Measurements from ENCODE around the gene RBM20. TPM values are rescaled to one million over a fixed set of nuclear protein-coding genes. Genes with fewer than 3 reads are reported as not detected.

Gene RBM20
- total RNA-seq, 1 experiment from 2014 or later, result 0.17 TPM

DNA sequence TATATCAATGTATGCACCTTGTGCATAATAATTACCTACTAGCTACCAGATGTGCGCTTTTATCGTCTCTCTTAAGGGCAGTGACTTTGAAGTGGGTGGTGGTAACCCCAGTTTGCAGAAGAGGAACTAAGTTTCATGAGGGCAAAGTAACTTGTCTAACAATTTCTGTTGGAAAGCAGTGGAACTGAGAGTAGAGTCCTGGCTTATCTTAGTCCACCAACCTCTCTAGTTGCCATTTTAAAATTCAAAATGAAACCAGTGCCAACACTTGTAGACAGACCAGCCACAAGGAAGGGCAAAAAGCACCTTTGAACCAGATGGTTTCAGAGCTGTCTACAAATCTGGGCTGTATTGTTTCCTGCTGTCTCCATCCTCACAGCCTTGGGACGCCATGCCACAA is 32.0 kb upstream of the RBM20 start:
- Histone ChIP-seq H3K18ac (ENCODE audit: insufficient read length, low read depth, low read length) (no peak overlapping the region), H4K5ac (ENCODE audit: insufficient read length, low read depth, low read length) (no peak overlapping the region), H2BK15ac (ENCODE audit: low read depth, low read length) (no peak overlapping the region), H3K4ac (ENCODE audit: low read depth, low read length) (no peak overlapping the region), H3K14ac (ENCODE audit: insufficient read depth, low read length) (no peak overlapping the region), H3K9ac (ENCODE audit: extremely low read depth, insufficient read length, low read length) (no peak overlapping the region), H2BK120ac (ENCODE audit: low read depth, low read length, poor library complexity, severe bottlenecking) (no peak overlapping the region), H4K20me1 (ENCODE audit: control insufficient read depth, insufficient read depth, insufficient read length) (no peaks in the 10 kb centered on the region), H2AK5ac (ENCODE audit: insufficient read length, low read length) (no peak overlapping the region), H2BK5ac (ENCODE audit: insufficient read length, low read length) (no peak overlapping the region), H3K79me1 (ENCODE audit: insufficient read depth, low read depth, low read length, poor library complexity, severe bottlenecking) (no peaks in the 10 kb centered on the region), H3T11ph (ENCODE audit: low read length) (no peak overlapping the region), H3K4me2 (ENCODE audit: insufficient read depth, insufficient read length, low read length) (no peak overlapping the region), H4K8ac (replicated peaks; ENCODE audit: insufficient read length, low read depth, low read length) (no peak overlapping the region), H3K23ac (ENCODE audit: insufficient read length, low read depth, low read length) (no peak overlapping the region), H3K79me2 (ENCODE audit: insufficient read depth, low read length) (no peaks in the 10 kb centered on the region), H3K9me3 (ENCODE audit: control insufficient read depth, low read depth, low read length) (no peaks in the 10 kb centered on the region), H4K91ac (ENCODE audit: insufficient read length, low read depth, low read length) (no peak overlapping the region), H3K4me1 (ENCODE audit: insufficient read depth, low read length) (peaks cover 4% of the 10 kb centered on the region; the same call in 1 of the 2 replicates), H3K56ac (ENCODE audit: insufficient read length, low read depth, low read length) (no peak overlapping the region), H2BK20ac (ENCODE audit: low read depth, low read length, poor library complexity, severe bottlenecking) (no peak overlapping the region), H2BK12ac (ENCODE audit: insufficient read length, low read depth, low read length) (no peak overlapping the region), H2AFZ (ENCODE audit: low read length) (no peak overlapping the region), H3K27ac (ENCODE audit: insufficient read length, low read depth, low read length) (no peak overlapping the region), H3K27me3 (ENCODE audit: insufficient read depth, low read length) (no peaks in the 10 kb centered on the region), H3K23me2 (ENCODE audit: insufficient read length, low read depth, low read length, poor library complexity, severe bottlenecking) (no peaks in the 10 kb centered on the region)
- H3K9me3 Mint-ChIP-seq, result no peaks in the 10 kb centered on the region
- no peaks in the 10 kb centered on the region for H3K36me3 Mint-ChIP-seq (ENCODE audit: insufficient read depth in 1 of 3, low read depth in 3 of 3)
- TF ChIP-seq, protein P1, sequence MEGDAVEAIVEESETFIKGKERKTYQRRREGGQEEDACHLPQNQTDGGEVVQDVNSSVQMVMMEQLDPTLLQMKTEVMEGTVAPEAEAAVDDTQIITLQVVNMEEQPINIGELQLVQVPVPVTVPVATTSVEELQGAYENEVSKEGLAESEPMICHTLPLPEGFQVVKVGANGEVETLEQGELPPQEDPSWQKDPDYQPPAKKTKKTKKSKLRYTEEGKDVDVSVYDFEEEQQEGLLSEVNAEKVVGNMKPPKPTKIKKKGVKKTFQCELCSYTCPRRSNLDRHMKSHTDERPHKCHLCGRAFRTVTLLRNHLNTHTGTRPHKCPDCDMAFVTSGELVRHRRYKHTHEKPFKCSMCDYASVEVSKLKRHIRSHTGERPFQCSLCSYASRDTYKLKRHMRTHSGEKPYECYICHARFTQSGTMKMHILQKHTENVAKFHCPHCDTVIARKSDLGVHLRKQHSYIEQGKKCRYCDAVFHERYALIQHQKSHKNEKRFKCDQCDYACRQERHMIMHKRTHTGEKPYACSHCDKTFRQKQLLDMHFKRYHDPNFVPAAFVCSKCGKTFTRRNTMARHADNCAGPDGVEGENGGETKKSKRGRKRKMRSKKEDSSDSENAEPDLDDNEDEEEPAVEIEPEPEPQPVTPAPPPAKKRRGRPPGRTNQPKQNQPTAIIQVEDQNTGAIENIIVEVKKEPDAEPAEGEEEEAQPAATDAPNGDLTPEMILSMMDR (conservative IDR thresholded peaks at IDR 0.05), result no peak
- WGBS (ENCODE audit: extremely low coverage, insufficient read length, low lambda C conversion rate), result no CpG with 5 or more reads among the region's 3 CpGs
- no peak for DNase-seq
- H3K27ac Mint-ChIP-seq, result no peak overlapping the region
- H3K27me3 Mint-ChIP-seq (ENCODE audit: low read depth), result no peaks in the 10 kb centered on the region; the same call in 1 of the 2 replicates
- no peak overlapping the region for H3K4me3 Mint-ChIP-seq
- H3K4me1 Mint-ChIP-seq, result peaks cover 20 to 26% of the 10 kb centered on the region in 2 experiments
